GM21526 (cell line): ENCODE data around the gene PCNT.
"Not testable (repeated sequence)": the region's sequence is repeated elsewhere in the genome, so short reads cannot be mapped to it uniquely, and the experiment has no call there.

ENCODE experiments used
- ATAC-seq: cut with Tn5 transposase; IDR thresholded peaks from one replicate; pipeline ENCODE4 v1.9.1; 2021; ENCODE audit warnings: moderate library complexity; ENCODE audit not compliant: unreplicated experiment, low FRiP score

Gene PCNT

DNA sequence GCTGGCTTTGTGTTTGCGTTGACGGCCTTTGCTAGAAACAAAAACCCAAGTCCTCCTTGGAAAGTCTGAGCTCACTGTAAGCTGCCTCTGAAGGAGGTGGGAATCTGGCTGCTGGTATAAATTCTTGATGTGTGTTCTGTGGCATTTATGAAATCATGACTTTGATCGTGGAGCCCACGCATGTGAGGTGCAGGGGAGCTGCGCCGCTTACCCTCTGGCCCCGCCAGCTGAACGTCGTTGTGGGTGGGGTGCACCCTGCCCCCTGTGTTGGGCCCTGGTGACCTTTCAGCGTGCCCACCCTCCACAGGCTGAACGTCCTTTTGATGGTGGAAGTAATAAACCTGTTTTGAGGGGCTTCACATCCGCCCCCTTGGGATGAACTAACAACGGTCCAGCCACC is 113.6 kb downstream of the PCNT start:
- ATAC-seq, result no peak

DNA sequence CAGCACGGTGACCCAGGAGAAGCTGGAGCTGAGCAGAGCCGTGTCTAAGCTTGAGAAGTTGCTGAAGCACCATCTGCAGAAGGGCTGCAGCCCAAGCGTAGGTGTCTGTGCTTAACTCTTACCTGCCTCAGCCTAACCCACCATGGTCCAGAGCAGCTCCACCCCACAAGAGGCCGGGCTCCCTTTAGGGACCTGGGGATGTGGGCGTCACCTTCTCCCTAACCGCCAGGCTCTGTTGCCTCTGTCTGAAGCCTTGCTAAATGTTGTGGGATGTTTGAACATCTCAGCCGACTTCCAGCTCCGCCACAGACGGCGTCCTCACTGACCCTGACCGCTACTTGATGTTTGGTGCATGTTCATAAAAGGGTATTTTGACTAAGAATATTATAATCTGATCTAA is 114.3 kb downstream of the PCNT start:
- no peak for ATAC-seq

DNA sequence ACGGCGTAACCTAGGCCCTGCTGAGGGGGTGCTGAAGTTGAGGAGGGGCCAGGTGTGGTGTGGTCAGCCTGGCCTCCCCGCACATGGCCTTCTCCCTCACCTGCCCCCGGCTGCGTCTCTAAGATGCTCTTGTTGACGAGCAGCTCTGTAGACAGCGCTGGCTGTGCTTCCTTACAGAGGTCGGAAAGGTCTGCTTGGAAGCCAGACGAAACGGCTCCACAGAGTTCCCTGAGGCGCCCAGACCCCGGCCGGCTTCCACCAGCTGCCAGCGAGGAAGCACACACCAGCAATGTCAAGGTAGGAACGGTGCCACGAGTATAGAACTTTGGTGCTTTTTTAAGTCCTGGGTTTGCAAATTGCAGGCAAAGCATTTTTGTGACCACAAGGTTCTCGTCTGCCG is 116.0 kb downstream of the PCNT start:
- ATAC-seq, result no peak

DNA sequence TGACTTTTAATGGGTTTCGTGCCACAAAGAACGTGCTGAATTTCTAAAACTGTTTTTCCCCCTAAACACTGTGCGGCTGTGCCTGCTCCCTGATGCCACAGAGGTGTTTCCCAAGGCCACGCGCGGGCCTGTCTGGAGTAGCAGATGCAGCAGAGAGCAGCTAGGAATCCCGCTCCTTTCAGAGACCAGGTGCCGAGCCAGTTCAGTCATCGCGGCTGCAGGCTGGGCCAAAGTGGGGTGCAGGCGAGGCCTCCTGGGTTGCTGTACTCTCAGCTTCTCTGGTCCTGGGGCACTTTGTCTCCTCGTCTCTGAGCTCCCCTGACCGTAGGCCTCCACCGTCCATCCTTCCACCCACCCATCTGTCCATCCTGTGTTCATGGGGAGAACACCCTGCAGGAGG is 117.4 kb downstream of the PCNT start:
- ATAC-seq, result no peak

DNA sequence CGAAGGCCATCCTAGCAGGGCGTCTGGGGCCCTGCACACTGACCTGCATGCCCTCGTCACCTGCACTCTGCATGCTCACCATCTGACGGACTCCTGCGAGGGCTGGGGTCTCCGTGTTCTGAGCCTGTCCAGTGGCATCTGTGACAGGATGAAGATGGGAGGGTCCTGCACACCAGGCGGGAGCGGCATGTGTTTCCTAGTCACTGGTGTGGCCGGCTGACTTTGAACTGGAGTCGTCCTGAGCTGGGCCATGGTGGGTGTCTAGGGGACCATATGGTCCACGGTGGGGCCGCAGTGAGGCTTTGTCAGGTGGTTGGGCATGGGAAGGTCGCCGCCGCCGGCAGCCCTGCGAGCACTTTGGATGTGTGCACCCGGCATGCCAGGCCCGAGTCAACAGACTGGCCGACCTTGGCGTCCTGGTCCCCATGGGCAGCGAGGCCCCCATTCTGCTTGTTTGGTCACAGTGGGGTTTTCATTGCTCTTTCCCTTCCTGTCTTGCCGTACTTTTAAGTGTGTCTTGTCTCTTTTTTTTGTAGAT is 118.1 kb downstream of the PCNT start:
- ATAC-seq, result no peak

DNA sequence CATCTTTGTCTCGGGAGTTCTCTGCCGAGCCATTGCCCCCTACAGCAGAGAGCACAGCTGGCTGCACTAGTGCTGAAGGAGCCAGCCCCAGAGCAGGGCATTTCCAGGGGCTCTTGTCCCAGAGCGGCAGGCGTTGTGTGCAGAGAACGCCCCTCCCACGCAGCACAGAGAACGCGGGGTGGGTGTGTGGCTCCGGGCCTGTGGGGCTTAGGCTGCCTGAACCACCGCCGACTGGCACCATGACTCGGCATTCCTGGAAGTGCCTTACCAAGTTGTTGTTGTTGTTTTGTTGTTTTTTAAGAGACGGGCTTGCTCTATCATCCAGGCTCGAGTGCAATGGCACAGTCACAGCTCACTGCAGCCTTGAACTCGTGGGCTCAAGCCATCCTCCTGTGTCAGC is 119.0 kb downstream of the PCNT start:
- no peak for ATAC-seq

DNA sequence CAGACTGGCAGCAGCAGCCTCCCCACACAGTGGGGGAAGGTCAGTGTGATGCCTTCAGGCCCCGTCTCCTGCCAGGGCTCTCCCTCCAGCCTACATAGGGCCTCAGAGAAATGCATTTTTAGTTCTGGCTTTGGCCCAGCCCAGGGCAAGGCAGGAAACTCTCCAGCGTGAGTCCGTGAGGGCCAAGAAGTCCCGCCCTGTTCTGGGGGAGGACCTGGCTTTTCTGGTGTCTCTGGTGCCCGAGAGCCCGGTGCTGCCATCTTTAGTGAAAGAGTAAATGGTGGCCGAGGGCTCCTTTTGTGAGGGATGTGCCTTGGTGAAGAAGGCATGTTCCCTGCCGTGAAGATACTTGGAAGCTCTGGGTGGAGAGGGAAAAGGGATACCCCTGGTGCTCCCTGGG is 120.0 kb downstream of the PCNT start:
- no peak for ATAC-seq

DNA sequence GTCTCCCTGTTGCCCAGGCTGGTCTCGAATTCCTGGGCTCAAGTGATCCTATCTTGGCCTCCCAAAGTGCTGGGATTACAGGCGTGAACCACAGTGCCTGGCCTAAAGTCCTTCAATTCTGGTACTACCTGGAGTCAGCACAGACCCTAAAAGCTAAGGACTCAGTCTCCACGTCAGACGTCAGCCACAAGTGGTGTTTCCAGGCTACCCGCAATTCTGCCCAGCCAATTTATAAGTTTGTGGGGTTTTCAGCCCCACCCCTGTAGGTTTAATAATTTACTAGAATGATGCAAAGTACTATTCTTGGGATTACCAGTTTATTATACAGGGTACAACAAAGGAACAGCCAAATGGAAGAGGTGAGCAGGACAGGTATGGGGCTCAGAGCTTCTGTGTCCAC is 124.2 kb downstream of the PCNT start:
- no peak for ATAC-seq

DNA sequence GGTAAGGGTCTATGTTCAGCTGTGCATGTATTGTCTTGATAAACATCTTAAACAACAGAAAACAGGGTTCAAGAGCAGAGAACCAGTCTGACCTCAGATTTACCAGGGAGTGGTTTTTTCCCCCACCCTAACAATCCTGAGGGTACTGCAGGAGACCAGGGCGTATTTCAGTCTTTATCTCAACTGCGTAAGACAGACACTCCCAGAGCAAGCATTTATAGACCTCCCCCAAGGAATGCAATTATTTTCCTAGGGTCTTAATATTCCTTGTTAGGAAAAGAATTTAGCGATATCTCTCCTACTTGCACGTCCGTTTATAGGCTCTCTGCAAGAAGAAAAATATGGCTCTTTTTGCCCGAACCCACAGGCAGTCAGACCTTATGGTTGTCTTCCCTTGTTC is 124.9 kb downstream of the PCNT start:
- not testable (repeated sequence) for ATAC-seq

DNA sequence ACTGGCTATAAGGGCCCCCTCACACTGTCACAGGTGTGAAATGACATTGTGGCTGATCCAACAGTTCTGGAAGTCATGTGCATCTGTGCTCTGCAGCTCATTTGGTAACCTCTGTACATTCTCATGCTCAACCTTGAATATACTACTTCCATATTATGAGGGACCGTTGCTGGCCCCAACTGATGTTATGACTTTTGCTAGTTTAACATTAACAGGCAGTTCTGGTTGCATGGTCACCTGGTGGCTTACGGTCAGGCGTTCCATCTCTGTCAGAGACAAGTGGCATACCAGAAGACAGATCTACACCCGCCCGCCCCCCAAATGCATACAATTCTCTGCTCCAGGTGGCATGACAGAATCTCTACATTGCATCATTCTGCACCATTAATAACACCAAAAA is 128.8 kb downstream of the PCNT start:
- ATAC-seq, result no peak

DNA sequence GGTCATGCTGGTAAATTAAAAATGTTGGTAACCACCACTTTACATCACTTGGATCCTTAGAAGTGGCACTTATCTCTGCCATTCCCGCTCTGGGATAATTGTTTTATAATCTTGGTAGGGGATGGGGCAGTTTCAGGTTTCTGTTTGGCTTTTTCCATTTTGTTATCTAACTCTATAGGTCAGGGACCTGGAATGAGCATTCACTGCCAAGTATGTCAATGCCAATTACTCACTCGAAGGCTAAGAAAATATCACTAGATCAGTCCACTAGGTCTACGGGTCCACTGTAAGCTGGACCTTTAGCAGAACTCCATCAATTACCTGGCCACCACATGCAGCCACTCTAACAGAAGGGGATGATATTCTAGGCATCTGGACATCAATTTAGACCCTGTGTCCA is 130.2 kb downstream of the PCNT start:
- ATAC-seq, result no peak

DNA sequence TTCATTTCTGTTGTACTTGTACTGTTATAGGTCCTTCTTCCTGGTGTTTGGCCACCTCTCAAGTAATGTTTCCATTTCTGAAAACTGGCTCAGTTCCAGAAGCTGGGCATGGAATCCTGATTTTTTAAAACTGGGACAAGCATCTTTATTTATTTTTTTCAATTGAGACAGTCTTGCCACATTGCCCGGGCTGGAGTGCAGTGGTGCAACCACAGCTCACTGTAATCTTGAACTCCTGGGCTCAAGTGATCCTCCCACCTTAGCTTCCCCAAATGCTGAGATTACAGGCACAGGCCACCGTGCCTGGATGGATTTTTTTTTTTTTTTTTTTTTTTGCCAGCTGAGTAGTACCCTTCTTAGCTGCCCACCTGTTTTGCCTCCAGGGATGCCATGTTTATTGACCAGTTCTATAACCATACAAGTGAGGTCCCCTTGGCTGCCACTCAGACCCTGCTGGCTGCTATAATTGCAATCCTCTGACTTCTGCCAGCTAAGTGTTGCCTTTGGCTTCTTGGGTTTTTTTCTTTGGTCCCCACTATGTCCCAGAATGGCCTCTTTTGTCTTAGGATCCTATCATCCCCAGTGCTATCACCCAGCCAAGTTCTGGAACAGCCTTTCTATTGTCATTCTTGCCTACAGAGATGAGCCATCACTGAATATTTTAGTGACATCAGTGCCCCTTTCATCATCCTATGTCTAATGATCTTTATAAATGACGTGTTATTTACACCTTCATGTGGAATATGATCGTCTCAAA is 130.9 kb downstream of the PCNT start:
- no peak for ATAC-seq

DNA sequence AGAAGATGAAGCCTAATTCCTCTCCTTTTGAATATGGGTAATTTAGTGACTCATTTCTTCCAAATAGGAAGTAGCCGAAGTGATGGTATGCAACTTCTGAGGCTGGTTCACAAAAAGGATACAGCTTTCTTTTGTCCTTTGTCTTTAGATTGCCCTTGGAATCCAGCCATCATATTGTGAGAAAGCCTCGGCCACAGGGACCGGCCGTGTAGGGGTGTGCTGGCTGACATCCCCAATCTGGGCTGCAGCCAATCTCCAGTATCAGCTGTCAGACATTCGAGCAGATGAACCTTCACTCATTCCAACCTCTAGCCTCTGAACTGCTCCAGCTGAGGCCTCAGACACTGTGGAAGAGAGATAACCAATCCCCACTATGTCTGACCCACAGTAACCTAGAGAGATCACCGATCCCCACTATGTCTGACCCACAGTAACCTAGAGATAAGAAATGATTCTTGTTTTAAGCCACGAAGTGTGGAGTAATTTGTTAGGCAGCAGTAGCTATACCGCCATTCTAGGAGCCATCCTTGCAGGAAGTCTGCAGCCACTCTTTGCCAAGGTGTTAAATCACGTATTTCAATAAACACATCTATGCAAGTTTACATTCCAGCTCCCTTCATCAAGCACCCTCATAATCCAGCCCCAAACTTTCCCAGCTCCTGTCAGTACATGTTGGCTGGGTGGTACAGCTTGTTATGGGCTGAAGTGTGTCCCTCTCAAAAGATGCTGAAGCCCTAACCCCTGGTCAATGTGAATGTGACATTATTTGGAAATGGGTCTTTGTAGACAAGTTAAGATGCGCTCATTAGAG is 131.8 kb downstream of the PCNT start:
- ATAC-seq, result no peak

DNA sequence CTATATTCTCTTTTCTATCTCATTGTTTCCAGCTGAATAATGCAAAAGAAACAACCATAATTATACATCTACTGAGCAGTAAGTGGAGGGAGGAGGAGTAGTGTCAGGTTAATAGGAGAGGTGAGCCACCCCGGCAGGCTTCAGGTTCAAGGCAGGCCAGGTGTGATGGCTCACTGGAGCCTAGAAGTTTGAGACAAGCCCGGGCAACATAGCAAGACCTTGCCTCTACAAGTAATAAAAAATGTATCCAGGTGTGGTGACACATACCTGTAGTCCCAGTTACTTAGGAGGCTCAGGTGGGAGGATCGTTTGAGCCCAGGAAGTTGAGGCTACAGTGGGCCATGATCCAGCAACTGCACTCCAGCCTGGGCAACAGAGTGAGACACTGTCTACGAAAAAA is 132.8 kb downstream of the PCNT start:
- ATAC-seq, result no peak

DNA sequence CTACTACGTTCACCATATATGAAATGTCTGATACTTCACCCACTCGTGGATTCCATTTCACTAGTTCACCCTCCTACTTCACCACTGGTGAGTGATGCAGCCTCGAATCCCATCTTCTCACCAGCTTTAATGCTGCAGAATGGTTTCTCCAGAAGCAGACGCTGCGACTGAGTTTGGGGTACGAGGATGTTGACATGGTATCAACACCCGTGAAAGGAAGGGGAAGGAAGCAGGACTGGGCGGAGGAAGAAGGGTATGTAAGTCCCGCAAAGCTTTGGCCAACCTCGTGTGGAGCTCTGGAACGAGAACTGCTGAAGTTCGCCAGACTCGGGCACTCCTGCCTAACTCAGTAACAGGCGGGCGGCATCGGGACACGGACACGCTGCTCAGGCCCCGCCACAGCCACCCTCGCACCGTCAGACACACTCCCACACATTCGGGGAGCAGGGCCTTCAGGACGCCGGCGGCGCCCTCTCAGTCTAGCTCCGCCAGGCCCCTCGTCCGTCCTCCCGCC is 133.9 kb downstream of the PCNT start:
- peak; percentile 18 for ATAC-seq

DNA sequence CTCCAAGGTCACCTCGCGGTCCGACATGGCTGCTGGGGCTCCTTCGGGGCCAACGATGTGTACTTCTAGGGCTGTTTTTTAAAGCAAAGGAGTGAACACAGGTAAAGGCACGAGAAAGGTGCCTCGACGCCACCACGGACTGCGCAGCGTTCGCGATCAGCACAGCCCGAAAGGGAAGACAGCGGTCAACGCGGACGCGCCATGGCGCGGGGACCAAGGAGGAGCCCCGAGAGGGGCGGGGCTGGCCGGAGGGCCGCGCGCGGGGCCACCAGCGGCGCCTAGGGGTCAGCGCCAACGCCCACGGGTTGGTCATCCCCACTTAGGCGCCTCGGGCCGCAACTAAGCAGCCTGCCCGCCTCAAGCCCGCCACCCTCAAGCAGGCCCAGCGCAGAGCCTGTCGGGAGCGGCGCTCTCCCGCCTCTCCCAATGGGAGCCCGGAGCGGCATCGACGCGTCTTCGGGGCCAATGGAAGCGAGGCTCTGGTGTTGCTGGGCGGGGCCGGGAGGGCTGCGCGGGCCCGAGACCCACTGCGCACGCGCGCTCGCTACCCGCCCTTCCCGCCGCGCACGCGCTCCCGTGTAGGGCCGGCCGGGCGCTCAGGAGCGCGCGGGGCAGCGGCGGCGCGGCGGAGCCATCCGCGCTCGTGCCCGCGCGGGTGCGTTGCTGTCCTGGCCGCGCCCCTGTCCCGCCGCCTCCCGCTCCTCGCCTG is 134.5 kb downstream of the PCNT start, which contains the start of gene DIP2A:
Gene DIP2A, plus strand, starts transcription at position 577 of the 709 bp plus-strand sequence. CDS start 241 bp downstream, outside the sequence.
- peak; percentile 88 for ATAC-seq

DNA sequence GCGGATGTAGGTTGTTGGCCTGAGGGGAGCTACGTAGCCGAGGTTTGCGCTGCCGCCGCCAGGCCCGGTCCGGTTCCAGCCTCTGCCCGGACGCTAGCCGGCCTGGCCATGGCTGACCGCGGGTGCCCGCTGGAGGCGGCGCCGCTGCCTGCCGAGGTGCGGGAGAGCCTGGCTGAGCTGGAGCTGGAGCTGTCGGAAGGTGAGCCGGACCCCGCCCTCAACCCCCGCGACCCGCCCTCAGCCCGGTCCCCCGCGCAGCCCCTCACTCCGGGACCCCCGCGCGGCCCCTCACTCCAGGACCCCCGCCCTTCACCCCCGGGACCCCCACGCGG is 135.0 kb downstream of the PCNT start:
- ATAC-seq, result no peak

DNA sequence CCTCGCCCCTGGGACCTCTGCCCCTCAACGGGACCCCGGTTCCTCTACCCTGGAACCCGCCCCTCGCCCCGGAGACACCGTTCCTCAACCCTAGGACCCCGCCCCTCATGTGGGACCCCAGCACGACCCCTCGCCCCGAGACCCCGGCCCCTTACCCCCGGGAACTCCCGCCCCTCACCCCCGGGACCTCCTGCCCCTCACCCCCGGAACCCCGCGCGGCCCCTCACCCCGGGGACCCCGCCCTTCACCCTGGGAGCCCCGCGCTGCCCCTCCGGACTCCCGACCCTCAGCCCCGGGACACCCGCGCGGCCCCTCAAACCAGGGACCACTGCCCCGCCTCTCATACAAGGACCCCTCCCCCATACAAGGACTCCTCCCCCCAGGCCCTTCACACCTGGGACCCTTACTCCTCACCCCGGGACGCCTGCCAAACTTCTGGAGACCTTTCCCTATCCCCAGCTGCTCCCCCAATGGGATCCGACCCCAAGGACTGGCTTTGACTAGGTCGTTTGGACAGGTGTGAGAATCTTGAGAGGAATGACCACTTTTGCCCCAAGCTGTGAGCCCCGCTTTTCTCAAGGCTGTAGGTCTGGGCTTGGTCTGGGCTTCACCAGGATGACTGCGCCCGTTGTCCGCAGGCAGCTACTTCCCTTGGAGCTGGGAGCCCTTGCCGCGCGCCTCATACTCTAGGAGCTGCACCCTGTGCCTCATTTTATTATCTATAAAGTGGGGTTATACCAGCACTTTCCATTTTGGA is 135.6 kb downstream of the PCNT start:
- no peak for ATAC-seq

DNA sequence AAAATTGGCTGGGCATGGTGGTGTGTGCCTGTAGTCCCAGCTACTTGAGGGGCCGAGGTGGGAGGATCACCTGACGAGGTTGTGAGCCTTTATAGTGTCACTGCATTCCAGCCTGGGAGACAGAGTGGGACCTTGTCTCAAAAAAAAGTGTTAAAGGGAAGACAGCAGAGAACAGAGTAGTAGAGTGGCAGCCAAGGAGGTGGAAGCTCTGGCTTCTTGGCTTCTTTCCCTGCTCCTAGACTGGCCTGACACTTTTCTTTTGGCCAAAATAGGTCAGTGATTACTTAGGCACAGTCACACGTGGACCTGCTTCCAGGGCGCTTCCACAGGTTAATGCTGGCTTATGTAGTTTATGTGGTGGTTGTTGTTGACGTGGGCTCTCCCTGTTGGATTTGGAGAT is 138.0 kb downstream of the PCNT start:
- no peak for ATAC-seq

DNA sequence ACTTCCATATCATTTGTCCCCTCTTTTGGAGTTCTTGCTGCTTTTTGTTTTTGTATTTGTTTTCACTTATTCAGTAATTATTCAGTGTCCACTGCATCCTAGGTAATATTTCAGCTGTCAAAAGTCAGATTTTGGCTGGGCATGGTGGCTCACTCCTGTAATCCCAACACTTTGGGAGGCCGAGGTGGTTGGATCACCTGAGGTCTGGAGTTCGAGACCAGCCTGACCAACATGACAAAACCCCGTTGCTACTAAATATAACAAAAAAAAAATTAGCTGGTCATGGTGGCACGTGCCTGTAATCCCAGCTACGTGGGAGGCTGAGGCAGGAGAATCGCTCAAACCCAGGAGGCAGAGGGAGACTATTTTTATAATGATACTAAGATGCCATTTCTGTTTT is 141.2 kb downstream of the PCNT start:
- ATAC-seq, result not testable (repeated sequence)
